ENCODE results near the gene CTNNA3.

Gene CTNNA3

DNA sequence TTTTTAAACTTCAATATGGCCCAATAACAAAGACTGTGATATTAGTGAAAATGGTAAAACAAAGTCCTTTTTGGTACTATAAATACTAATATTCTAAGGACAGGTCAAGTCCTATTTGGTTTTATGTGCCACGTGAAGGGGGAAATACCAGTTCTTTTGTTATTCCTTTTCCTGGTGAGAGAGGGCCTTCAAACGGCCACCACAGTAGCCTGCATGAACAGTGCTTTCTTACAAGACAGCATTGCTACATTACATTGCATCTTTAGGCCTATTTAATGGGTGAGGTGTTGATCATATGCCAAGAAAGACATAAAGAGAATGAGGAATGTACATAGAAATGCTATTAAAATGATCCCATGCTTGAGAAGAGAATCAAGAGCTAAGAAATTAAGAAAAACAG, 555.4 kb downstream of the CTNNA3 start:
- Histone ChIP-seq H3K4me1 (ENCODE audit: control insufficient read depth, insufficient read depth, low read length) (no peaks in the 10 kb centered on the region), H3K36me3 (ENCODE audit: insufficient read depth, low read length) (no peaks in the 10 kb centered on the region), H3K4me2 (ENCODE audit: low read length) (no peak overlapping the region), H3K9me3 (replicated peaks; ENCODE audit: low read length) (no peaks in the 10 kb centered on the region), H3K4me3 (ENCODE audit: low read length) (no peak overlapping the region), H3K27me3 (ENCODE audit: control insufficient read depth, insufficient read depth, low read length) (no peaks in the 10 kb centered on the region), H3K9ac (ENCODE audit: low read depth, low read length) (no peak overlapping the region)

DNA sequence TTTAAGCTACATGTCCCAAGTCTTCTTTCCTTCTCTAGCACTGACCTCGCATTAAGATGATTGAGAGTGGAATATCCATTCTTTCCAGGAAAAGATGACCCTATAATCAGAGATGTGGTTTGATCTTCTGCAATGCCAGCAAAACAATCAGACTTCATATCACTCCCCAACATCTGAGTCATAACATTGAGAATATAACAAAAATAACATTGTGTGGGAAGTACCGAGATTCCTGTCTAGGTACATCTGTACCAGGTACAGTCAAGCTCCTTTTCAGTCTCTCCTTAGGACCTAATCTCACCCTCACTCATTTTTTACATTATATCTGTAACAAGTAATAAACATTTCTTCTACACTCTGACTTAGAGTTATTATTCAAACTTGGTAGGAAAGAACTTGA, 568.6 kb downstream of the CTNNA3 start:
- H3K36me3 ChIP-seq (ENCODE audit: insufficient read depth, low read length), result no peaks in the 10 kb centered on the region
- no peak overlapping the region for H3K9ac ChIP-seq (ENCODE audit: low read depth, low read length)
- no peaks in the 10 kb centered on the region for H3K27me3 ChIP-seq (ENCODE audit: control insufficient read depth, insufficient read depth, low read length)
- H3K4me2 ChIP-seq (ENCODE audit: low read length), result no peak overlapping the region
- H3K9me3 ChIP-seq (replicated peaks; ENCODE audit: low read length), result no peaks in the 10 kb centered on the region
- no peaks in the 10 kb centered on the region for H3K4me1 ChIP-seq (ENCODE audit: control insufficient read depth, insufficient read depth, low read length)
- H3K4me3 ChIP-seq (ENCODE audit: low read length), result no peak overlapping the region

DNA sequence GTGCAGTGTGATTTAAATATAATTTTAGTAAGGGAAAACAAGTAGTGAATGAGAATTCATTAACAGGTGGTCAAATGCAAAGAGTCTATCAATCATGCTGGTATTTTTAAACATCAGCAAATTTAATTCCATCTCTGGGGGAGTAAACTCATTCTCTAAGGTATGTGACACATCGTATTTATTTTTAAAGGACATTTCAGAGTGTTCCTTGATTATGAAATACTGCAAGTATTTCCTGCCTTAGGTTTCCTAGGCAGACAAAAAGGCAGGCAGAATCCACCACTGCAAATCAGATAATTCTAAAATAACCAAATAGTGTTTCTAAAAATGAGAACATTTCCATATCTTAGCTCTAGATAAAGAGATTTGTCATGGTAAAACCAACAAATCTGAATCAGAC, 576.3 kb downstream of the CTNNA3 start:
- no peaks in the 10 kb centered on the region for H3K36me3 ChIP-seq (ENCODE audit: insufficient read depth, low read length)
- no peak overlapping the region for H3K4me3 ChIP-seq (ENCODE audit: low read length)
- H3K27me3 ChIP-seq (ENCODE audit: control insufficient read depth, insufficient read depth, low read length), result no peaks in the 10 kb centered on the region
- H3K4me1 ChIP-seq (ENCODE audit: control insufficient read depth, insufficient read depth, low read length), result peaks cover 12% of the 10 kb centered on the region
- H3K9me3 ChIP-seq (replicated peaks; ENCODE audit: low read length), result no peaks in the 10 kb centered on the region
- H3K9ac ChIP-seq (ENCODE audit: low read depth, low read length), result no peak overlapping the region
- H3K4me2 ChIP-seq (ENCODE audit: low read length), result peak overlapping the region; percentile 9

DNA sequence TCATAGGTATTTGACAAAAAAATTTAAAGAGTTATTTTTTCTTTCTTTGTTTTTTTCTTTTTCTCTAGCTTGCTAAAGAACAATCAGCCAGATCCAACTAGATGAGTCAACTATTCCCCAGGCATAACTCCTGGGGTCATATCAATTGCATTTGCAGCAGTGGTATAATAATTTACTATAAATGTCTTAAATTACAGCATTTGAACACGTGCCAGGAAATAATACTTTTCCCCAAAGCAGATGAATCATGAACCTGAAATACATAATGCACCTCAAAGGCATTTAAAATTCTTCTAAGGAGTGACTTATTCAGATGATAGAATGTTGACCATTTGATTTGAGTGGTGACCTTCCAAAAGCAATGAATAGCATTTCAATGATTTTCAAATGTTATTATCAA, 580.0 kb downstream of the CTNNA3 start:
- Histone ChIP-seq H3K36me3 (ENCODE audit: insufficient read depth, low read length) (no peaks in the 10 kb centered on the region), H3K9me3 (replicated peaks; ENCODE audit: low read length) (no peaks in the 10 kb centered on the region), H3K4me1 (ENCODE audit: control insufficient read depth, insufficient read depth, low read length) (peaks cover 12% of the 10 kb centered on the region), H3K27me3 (ENCODE audit: control insufficient read depth, insufficient read depth, low read length) (no peaks in the 10 kb centered on the region), H3K4me2 (ENCODE audit: low read length) (no peak overlapping the region), H3K9ac (ENCODE audit: low read depth, low read length) (no peak overlapping the region), H3K4me3 (ENCODE audit: low read length) (no peak overlapping the region)

DNA sequence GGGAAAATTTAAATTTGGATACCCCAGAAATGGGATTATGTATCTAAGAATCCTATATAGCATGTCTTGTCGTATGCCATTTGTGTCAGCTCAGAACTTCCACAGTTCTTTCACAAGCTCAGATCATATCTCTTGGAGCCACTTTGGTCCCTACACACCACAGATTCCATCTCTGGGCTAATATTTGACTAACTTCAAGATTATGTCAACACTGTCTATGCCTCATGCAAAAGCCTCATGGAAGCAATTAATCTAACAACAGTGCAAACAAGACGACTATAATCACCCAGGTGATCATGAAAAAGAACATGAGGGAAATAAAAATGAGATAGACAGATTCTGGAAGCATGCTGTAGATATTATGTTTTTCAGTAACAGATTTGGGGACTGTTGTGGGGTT, 581.0 kb downstream of the CTNNA3 start:
- Histone ChIP-seq H3K9me3 (replicated peaks; ENCODE audit: low read length) (no peaks in the 10 kb centered on the region), H3K27me3 (ENCODE audit: control insufficient read depth, insufficient read depth, low read length) (no peaks in the 10 kb centered on the region), H3K4me3 (ENCODE audit: low read length) (no peak overlapping the region), H3K9ac (ENCODE audit: low read depth, low read length) (no peak overlapping the region), H3K4me2 (ENCODE audit: low read length) (no peak overlapping the region), H3K36me3 (ENCODE audit: insufficient read depth, low read length) (no peaks in the 10 kb centered on the region), H3K4me1 (ENCODE audit: control insufficient read depth, insufficient read depth, low read length) (peaks cover 9% of the 10 kb centered on the region)

DNA sequence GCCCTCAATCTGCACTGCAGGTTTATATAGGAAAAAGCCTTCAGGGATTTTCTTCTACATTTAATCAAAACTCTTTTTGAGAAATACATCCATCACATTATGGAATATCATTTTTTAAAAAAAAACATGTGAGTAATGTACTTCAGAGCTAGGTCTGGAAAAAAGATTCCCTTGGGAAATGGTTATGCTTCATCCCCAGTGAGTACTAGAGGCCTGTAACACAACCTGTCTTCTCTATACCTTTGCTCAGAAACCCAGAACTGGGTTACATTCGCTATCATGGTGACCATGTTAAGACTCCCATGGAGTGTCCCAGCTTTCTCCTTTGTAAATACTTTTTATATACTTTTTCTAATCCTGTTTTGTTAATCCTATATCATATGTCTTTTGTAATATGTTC, 583.2 kb downstream of the CTNNA3 start:
- no peak overlapping the region for H3K9ac ChIP-seq (ENCODE audit: low read depth, low read length)
- H3K9me3 ChIP-seq (replicated peaks; ENCODE audit: low read length), result no peaks in the 10 kb centered on the region
- no peak overlapping the region for H3K4me2 ChIP-seq (ENCODE audit: low read length)
- H3K4me3 ChIP-seq (ENCODE audit: low read length), result no peak overlapping the region
- no peaks in the 10 kb centered on the region for H3K27me3 ChIP-seq (ENCODE audit: control insufficient read depth, insufficient read depth, low read length)
- H3K36me3 ChIP-seq (ENCODE audit: insufficient read depth, low read length), result no peaks in the 10 kb centered on the region
- peaks cover 3% of the 10 kb centered on the region for H3K4me1 ChIP-seq (ENCODE audit: control insufficient read depth, insufficient read depth, low read length)

DNA sequence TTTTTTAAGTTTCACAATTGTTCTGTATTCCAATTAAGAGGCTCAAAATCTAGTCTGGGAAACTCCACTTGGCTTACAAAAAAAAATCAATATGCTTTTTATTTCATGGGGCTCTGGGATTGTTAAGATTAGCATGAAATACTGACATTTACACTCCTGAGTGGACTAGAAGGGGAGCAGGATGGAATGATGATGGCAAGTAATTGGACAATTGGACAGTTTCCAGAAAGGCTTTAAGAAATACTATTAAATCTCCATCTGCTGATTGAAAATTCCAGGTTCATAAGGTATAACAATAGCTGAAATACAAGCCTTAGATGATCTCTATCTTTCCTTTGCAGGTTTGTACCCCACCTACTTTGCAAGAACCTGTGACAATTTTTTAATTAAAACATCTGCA, 585.7 kb downstream of the CTNNA3 start:
- no peak overlapping the region for H3K9ac ChIP-seq (ENCODE audit: low read depth, low read length)
- no peak overlapping the region for H3K4me3 ChIP-seq (ENCODE audit: low read length)
- H3K4me2 ChIP-seq (ENCODE audit: low read length), result no peak overlapping the region
- no peaks in the 10 kb centered on the region for H3K36me3 ChIP-seq (ENCODE audit: insufficient read depth, low read length)
- H3K27me3 ChIP-seq (ENCODE audit: control insufficient read depth, insufficient read depth, low read length), result no peaks in the 10 kb centered on the region
- no peaks in the 10 kb centered on the region for H3K9me3 ChIP-seq (replicated peaks; ENCODE audit: low read length)
- H3K4me1 ChIP-seq (ENCODE audit: control insufficient read depth, insufficient read depth, low read length), result no peaks in the 10 kb centered on the region

DNA sequence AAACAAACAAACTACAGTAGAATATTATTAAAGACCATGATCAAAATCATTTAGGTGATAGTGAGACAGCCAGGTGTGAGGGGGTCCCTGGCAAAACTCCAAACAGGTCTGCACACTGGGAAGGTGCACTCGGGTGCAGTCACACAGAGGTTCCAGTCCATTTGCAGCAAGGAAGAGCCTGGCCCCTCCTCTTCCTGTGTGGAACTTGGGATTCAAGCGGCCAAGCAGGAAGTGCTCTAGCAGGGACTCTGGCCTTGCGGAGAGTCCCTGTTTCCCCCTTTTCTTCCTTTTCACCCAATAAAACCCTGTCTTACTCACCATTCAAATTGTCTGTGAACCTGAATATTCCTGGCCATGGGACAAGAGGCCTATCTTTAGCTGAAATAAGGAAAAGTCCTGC, 588.3 kb downstream of the CTNNA3 start:
- H3K9me3 ChIP-seq (replicated peaks; ENCODE audit: low read length), result no peaks in the 10 kb centered on the region
- H3K9ac ChIP-seq (ENCODE audit: low read depth, low read length), result no peak overlapping the region
- H3K36me3 ChIP-seq (ENCODE audit: insufficient read depth, low read length), result no peaks in the 10 kb centered on the region
- H3K4me1 ChIP-seq (ENCODE audit: control insufficient read depth, insufficient read depth, low read length), result no peaks in the 10 kb centered on the region
- H3K4me3 ChIP-seq (ENCODE audit: low read length), result no peak overlapping the region
- H3K27me3 ChIP-seq (ENCODE audit: control insufficient read depth, insufficient read depth, low read length), result no peaks in the 10 kb centered on the region
- no peak overlapping the region for H3K4me2 ChIP-seq (ENCODE audit: low read length)

DNA sequence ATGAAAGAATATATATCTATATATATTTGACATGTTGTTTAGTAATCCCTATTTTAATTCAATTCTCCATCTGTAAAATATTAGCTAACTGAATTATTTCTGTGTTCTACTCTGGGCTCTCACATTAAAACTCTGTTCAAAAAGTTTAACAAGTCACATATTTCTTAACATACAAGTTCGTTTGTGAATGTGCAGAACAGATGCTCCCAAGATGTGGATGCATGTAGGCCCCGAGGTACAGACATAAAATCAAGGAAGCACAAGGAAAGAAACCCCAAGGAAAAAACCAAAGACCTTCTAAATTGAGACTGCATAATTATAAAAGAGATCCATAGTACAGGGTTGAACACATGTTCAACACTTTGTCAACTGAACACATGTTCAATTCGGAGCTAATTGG, 595.0 kb downstream of the CTNNA3 start:
- H3K36me3 ChIP-seq (ENCODE audit: insufficient read depth, low read length), result no peaks in the 10 kb centered on the region
- no peak overlapping the region for H3K4me3 ChIP-seq (ENCODE audit: low read length)
- no peaks in the 10 kb centered on the region for H3K27me3 ChIP-seq (ENCODE audit: control insufficient read depth, insufficient read depth, low read length)
- H3K9me3 ChIP-seq (replicated peaks; ENCODE audit: low read length), result no peaks in the 10 kb centered on the region
- no peaks in the 10 kb centered on the region for H3K4me1 ChIP-seq (ENCODE audit: control insufficient read depth, insufficient read depth, low read length)
- H3K9ac ChIP-seq (ENCODE audit: low read depth, low read length), result no peak overlapping the region
- H3K4me2 ChIP-seq (ENCODE audit: low read length), result no peak overlapping the region

DNA sequence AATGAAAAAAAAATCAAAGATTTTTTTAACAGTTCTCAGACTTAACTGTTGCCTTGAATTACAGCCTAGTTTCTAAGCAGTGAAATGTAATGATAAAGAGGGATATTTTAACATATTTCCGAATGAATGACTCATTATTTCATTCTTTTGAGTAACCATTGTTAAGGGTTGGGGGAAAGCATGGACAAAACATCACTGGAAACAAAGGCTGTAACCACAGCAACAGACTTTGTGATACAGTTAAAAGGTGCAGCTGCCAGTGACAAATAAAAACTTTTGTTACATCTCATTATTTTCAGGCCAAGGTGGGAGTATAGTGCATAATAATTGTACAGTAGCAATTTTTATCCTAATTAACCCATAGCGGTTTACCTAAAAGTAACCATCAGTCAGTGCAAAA, 597.5 kb downstream of the CTNNA3 start:
- Histone ChIP-seq H3K9ac (ENCODE audit: low read depth, low read length) (no peak overlapping the region), H3K4me1 (ENCODE audit: control insufficient read depth, insufficient read depth, low read length) (no peaks in the 10 kb centered on the region), H3K4me2 (ENCODE audit: low read length) (no peak overlapping the region), H3K27me3 (ENCODE audit: control insufficient read depth, insufficient read depth, low read length) (no peaks in the 10 kb centered on the region), H3K36me3 (ENCODE audit: insufficient read depth, low read length) (no peaks in the 10 kb centered on the region), H3K4me3 (ENCODE audit: low read length) (no peak overlapping the region), H3K9me3 (replicated peaks; ENCODE audit: low read length) (no peaks in the 10 kb centered on the region)

DNA sequence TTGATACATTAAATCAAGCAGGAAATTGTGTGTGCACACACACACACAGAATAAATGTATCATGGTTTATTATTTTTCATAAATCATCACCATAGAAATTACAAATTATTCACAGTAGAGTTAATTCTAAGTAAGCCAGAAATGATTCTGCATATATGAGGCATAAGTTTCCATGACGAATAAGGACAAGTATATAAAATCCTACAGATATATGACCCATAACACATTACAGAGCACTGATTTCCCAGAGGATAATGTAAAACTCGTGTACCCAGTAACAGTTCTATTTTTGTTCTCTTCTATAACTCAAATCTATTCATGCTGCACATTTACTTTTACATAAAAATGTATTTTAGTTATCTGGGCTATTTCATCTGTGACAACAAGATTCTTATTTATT, 600.5 kb downstream of the CTNNA3 start:
- H3K27me3 ChIP-seq (ENCODE audit: control insufficient read depth, insufficient read depth, low read length), result no peaks in the 10 kb centered on the region
- no peaks in the 10 kb centered on the region for H3K4me1 ChIP-seq (ENCODE audit: control insufficient read depth, insufficient read depth, low read length)
- H3K4me3 ChIP-seq (ENCODE audit: low read length), result no peak overlapping the region
- H3K9ac ChIP-seq (ENCODE audit: low read depth, low read length), result no peak overlapping the region
- no peaks in the 10 kb centered on the region for H3K36me3 ChIP-seq (ENCODE audit: insufficient read depth, low read length)
- no peaks in the 10 kb centered on the region for H3K9me3 ChIP-seq (replicated peaks; ENCODE audit: low read length)
- H3K4me2 ChIP-seq (ENCODE audit: low read length), result no peak overlapping the region

DNA sequence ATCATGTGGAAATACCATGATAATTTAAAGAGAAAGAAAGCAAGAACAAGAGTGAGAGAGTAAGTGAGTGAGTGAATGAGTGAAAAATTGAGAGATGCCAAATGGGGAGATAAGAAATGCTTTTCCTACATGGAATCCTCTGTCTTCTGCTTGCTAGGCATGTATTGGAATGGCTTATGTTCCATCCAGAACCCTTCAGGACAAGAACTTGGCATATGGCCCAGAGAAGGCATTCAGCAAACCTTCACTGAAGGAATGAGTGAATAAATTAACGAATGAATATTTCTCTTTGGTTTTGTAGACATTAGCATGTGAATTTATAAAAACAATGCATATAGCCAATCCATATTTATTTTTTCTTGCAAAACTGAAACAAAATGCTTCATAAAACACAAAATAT, 608.0 kb downstream of the CTNNA3 start:
- no peaks in the 10 kb centered on the region for H3K4me1 ChIP-seq (ENCODE audit: control insufficient read depth, insufficient read depth, low read length)
- no peaks in the 10 kb centered on the region for H3K36me3 ChIP-seq (ENCODE audit: insufficient read depth, low read length)
- no peak overlapping the region for H3K9ac ChIP-seq (ENCODE audit: low read depth, low read length)
- H3K4me3 ChIP-seq (ENCODE audit: low read length), result no peak overlapping the region
- no peak overlapping the region for H3K4me2 ChIP-seq (ENCODE audit: low read length)
- H3K27me3 ChIP-seq (ENCODE audit: control insufficient read depth, insufficient read depth, low read length), result no peaks in the 10 kb centered on the region
- no peaks in the 10 kb centered on the region for H3K9me3 ChIP-seq (replicated peaks; ENCODE audit: low read length)

DNA sequence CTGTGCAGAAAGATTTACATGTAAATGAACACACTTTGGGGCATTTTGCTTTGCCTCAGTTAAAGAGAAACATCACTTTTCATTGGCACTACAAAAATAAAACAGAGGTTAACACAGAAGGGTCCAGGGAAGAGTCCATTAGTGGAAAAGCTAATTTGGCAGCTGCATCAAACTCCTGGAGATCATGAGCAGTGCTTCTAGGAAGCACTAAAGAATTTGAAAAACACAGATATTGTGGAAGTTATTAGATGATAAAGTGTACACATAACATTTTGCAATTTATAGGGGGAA, 608.9 kb downstream of the CTNNA3 start:
- H3K4me2 ChIP-seq (ENCODE audit: low read length), result no peak overlapping the region
- no peak overlapping the region for H3K4me3 ChIP-seq (ENCODE audit: low read length)
- H3K36me3 ChIP-seq (ENCODE audit: insufficient read depth, low read length), result no peaks in the 10 kb centered on the region

More for the DNA sequence above, 608.9 kb downstream of the CTNNA3 start:
- H3K27me3 ChIP-seq (ENCODE audit: control insufficient read depth, insufficient read depth, low read length), result no peaks in the 10 kb centered on the region
- no peak overlapping the region for H3K9ac ChIP-seq (ENCODE audit: low read depth, low read length)
- no peaks in the 10 kb centered on the region for H3K4me1 ChIP-seq (ENCODE audit: control insufficient read depth, insufficient read depth, low read length)
- no peaks in the 10 kb centered on the region for H3K9me3 ChIP-seq (replicated peaks; ENCODE audit: low read length)

All from skeletal muscle satellite cell (primary cell).